OCI-LY3 (cell line): Measurements from ENCODE around the gene CACNA1G.

Source experiments
- H2AFZ ChIP-seq: fragments of 200-600, 300-600 bp; shearing (Covaris generic); 2 replicates; pipeline ENCODE4 v1.6.0; 2014; ENCODE audit warnings: antibody characterized with exemption, low read depth, low read length
- H3K27ac ChIP-seq: fragments of 200-600, 300-600 bp; sonication (generic); 2 replicates; pipeline ENCODE4 v1.5.1; 2014; ENCODE audit warnings: mild to moderate bottlenecking, low read length, moderate library complexity, mixed read lengths
- H3K27me3 ChIP-seq: fragments of 200-600, 300-600 bp; sonication (generic); 2 replicates; pipeline ENCODE4 v1.6.1; 2014; ENCODE audit warnings: low read depth, low read length, mixed read lengths
- H3K36me3 ChIP-seq: fragments of 200-600, 300-600 bp; sonication (generic); replicated peaks from 2 replicates; pipeline ENCODE3; 2014; ENCODE audit warnings: low read depth, low read length, mixed read lengths
- H3K4me1 ChIP-seq: fragments of 300-600, 200-600 bp; sonication (generic); 2 replicates; pipeline ENCODE4 v1.6.1; 2014; ENCODE audit warnings: low read length, mixed read lengths
- H3K4me2 ChIP-seq: fragments of 200-600, 300-600 bp; sonication (generic); 2 replicates; pipeline ENCODE4 v1.6.1; 2014; ENCODE audit warnings: low read length, mixed read lengths
- H3K4me3 ChIP-seq: fragments of 300-600, 200-600 bp; sonication (generic); 2 replicates; pipeline ENCODE4 v1.5.1; 2014; ENCODE audit warnings: antibody characterized with exemption, mild to moderate bottlenecking, low read length, moderate library complexity
- H3K79me2 ChIP-seq: fragments of 300-600, 200-600 bp; shearing (Covaris generic); 2 replicates; pipeline ENCODE4 v1.6.1; 2014; ENCODE audit warnings: mild to moderate bottlenecking, low read length, mixed read lengths
- H3K9ac ChIP-seq: fragments of 300-600, 200-600 bp; shearing (Covaris generic); 2 replicates; pipeline ENCODE4 v1.6.0; 2014; ENCODE audit warnings: mild to moderate bottlenecking, low read length, moderate library complexity
- H3K9me3 ChIP-seq: fragments of 200-600, 300-600 bp; shearing (Covaris generic); 2 replicates; pipeline ENCODE4 v1.6.1; 2014; ENCODE audit warnings: low read length, mixed read lengths; ENCODE audit not compliant: insufficient read depth
- H4K20me1 ChIP-seq: fragments of 200-600, 300-600 bp; sonication (generic); 2 replicates; pipeline ENCODE4 v1.6.1; 2016; ENCODE audit warnings: low read length, mixed read lengths; ENCODE audit not compliant: insufficient read depth
- CTCF ChIP-seq: fragments of 200-600, 300-600 bp; sonication (generic); IDR thresholded peaks from 2 replicates; pipeline ENCODE4 v1.5.1; 2014; ENCODE audit warnings: antibody characterized with exemption, low read length, low read depth
- EZH2phosphoT487 ChIP-seq: fragments of 200-600 bp; shearing (Covaris generic); IDR thresholded peaks from 2 replicates; pipeline ENCODE4 v1.6.1; 2018; ENCODE audit warnings: antibody characterized with exemption, mixed run types, low read depth

The CACNA1G gene

GRCh38 chr17:50557630-50558029 lies 2.9 kb upstream of the CACNA1G start:
- Histone ChIP-seq H3K79me2 (no peaks in the 10 kb centered on the region), H3K36me3 (no peaks in the 10 kb centered on the region), H3K4me2 (no peak overlapping the region), H3K4me1 (peaks cover 4% of the 10 kb centered on the region; the same call in 1 of the 2 replicates), H3K9me3 (no peaks in the 10 kb centered on the region), H3K4me3 (no peak overlapping the region), H3K27me3 (peaks cover 6% of the 10 kb centered on the region; the same call in 1 of the 2 replicates), H4K20me1 (no peaks in the 10 kb centered on the region), H3K9ac (no peak overlapping the region), H2AFZ (no peak overlapping the region), H3K27ac (no peak overlapping the region)
- TF ChIP-seq CTCF: no peak
- TF ChIP-seq EZH2phosphoT487: no peak

GRCh38 chr17:50558091-50558490 lies 2.4 kb upstream of the CACNA1G start:
- Histone ChIP-seq H3K36me3 (no peaks in the 10 kb centered on the region), H2AFZ (no peak overlapping the region), H3K27me3 (peaks cover 11% of the 10 kb centered on the region), H3K27ac (no peak overlapping the region), H3K9ac (no peak overlapping the region), H4K20me1 (no peaks in the 10 kb centered on the region), H3K4me3 (no peak overlapping the region), H3K4me1 (peaks cover 4% of the 10 kb centered on the region; the same call in 1 of the 2 replicates), H3K4me2 (no peak overlapping the region), H3K79me2 (no peaks in the 10 kb centered on the region), H3K9me3 (no peaks in the 10 kb centered on the region)
- no peak for TF ChIP-seq EZH2phosphoT487
- TF ChIP-seq CTCF: no peak

GRCh38 chr17:50558581-50558940 lies 2.0 kb upstream of the CACNA1G start:
- Histone ChIP-seq H3K9me3 (no peaks in the 10 kb centered on the region), H3K9ac (no peak overlapping the region), H3K27ac (no peak overlapping the region), H3K36me3 (no peaks in the 10 kb centered on the region), H3K27me3 (peaks cover 15% of the 10 kb centered on the region), H3K4me1 (peaks cover 4% of the 10 kb centered on the region; the same call in 1 of the 2 replicates), H2AFZ (no peak overlapping the region), H4K20me1 (no peaks in the 10 kb centered on the region), H3K4me3 (no peak overlapping the region), H3K79me2 (no peaks in the 10 kb centered on the region), H3K4me2 (no peak overlapping the region)
- no peak for TF ChIP-seq CTCF
- no peak for TF ChIP-seq EZH2phosphoT487

- Histone ChIP-seq H3K27ac (no peak overlapping the region), H2AFZ (no peak overlapping the region), H3K79me2 (no peaks in the 10 kb centered on the region), H3K36me3 (no peaks in the 10 kb centered on the region), H3K9me3 (no peaks in the 10 kb centered on the region), H3K9ac (no peak overlapping the region), H3K4me1 (peaks cover 4% of the 10 kb centered on the region; the same call in 1 of the 2 replicates), H3K4me3 (no peak overlapping the region), H3K27me3 (peaks cover 18% of the 10 kb centered on the region), H3K4me2 (no peak overlapping the region), H4K20me1 (no peaks in the 10 kb centered on the region)
- TF ChIP-seq EZH2phosphoT487 (no peak), CTCF (no peak)
Observed at GRCh38 chr17:50558941-50559614, 1.4 kb upstream of the CACNA1G start.
